ENCODE data around the gene STIM2.

- TF ChIP-seq TCF7L2 (IDR thresholded peaks at IDR 0.05; ENCODE audit: low read depth, low read length) (no peak), CTCF (IDR thresholded peaks at IDR 0.05) (no peak), POLR2AphosphoS5 (IDR thresholded peaks at IDR 0.05; ENCODE audit: low read depth, low read length) (no peak)
Measured at GRCh38 chr4:26812049-26812714, 48.5 kb upstream of the STIM2 start.

Data from Panc1 (cell line).